Stimulated activated CD4-positive, alpha-beta T cell treated with anti-CD3 and anti-CD28 coated beads, Interleukin-4, amount 100 ng/mL, for 48 hours (primary cell): ENCODE data around the gene ADGRG2.
"Not testable (repeated sequence)": the region's sequence is repeated elsewhere in the genome, so short reads cannot be mapped to it uniquely, and the experiment has no call there.

ENCODE experiments used
- DNase-seq, 2 donors: peaks; one replicate each; pipeline ENCODE4 v3.0.0-alpha.2; 2020; ENCODE audit warnings: low read depth in 2 of 2

The ADGRG2 gene

GRCh38 chrX:19075754-19076153, 46.5 kb downstream of the ADGRG2 start:
- DNase-seq = no peak

DNA sequence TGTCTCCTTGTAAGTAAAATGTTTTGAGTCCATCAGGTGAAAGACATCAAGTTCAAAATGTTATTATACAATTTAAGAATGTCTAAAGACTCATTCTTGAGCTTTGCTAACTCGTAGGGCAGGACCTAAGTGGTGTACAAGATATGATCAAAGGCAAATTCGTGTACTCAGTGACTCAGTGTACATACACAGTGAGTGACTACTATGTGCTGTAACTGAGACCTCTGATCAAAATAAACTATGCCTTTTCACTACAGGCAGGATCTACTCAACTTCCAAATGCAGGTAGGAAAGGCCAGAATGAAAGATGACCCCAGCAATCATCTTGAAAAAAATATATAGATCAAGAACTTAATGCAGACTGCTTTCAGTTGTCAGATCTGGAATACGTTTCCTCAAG, 49.9 kb downstream of the ADGRG2 start:
- no peak for DNase-seq

DNA sequence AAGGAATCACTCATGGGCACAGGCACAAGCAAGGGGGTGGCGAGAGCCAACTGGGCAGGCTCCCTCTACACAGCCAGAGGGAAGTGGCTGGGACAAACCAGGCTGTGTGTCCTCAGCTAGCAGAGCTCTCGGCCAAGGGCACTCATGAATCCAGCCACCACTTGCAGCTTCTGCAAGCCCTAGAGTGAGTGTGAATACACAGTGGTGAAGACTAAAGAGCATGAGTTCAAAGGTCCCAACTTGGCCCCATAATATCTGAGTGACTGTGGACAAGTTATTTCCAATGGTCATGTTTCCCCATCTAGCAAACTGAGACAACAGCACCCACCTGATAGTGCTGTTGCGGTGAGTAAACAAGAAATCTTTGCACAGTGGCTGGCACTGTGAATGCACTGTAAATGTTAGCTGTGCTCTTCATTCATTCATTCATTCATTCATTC, 51.7 kb downstream of the ADGRG2 start:
- DNase-seq = no peak

DNA sequence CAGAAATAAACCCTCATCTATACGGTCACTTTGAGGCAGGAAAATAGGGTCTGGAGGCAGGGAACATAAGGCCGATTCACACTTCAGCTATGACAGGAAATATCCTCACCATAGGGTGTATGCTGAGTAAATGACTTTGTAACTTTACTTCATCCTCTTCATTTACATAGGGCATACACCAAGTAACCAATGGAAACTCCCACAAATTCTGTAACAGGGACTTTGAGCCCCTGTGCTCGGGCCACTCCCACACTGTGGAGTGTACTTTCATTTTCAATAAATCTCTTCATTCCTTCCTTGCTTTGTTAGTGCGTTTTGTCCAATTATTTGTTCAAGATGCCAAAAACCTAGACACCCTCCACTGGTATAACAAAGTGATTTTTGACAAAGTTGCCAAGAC, 55.3 kb downstream of the ADGRG2 start:
- not testable (repeated sequence) for DNase-seq

- no peak for DNase-seq
These were observed 56.7 kb downstream of the ADGRG2 start for GRCh38 chrX:19065535-19065934.

DNA sequence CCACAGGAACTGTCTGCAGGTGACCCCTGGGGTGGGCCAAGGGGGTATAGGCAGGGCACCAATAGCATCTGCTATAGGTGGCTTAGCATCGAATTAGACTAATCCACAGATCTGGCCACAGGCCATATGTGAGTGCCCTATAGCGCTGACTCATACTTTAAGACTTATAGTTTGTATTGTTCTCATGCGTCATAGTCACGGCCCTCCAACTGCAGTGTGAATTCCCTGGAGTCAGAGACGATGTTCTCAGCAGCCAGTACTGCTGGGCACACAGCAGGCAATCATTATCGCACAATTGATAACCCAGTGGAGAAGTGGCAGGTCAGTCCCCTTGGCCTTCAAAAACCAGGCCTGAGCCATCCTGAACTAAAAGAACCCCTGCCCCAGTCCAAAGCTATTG, 58.1 kb downstream of the ADGRG2 start:
- DNase-seq = no peak

- DNase-seq = no peak
These were observed 59.2 kb downstream of the ADGRG2 start for GRCh38 chrX:19063030-19063429.

GRCh38 chrX:19059067-19059466, 63.2 kb downstream of the ADGRG2 start:
- DNase-seq = no peak

DNA sequence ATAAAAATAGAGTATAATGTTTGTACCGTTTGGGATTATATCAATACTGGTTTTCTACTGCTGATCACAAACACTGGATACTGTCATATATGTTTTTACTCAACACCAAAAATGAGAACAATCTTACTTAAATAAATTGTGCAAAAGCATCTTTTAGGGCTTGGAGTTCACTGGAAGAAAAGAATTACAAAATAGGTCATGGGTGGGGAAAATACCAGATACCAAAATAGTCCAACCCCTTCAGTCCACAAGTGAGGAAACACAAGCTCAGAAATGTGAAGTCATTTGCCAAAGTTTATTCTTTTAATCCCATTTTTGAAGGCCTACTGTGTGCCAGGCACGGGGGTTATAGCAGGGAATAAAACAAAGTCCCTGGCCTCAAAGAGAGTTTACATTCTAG, 64.4 kb downstream of the ADGRG2 start:
- DNase-seq = no peak

- DNase-seq = no peak
These were observed 73.2 kb downstream of the ADGRG2 start for GRCh38 chrX:19049110-19049509.

DNA sequence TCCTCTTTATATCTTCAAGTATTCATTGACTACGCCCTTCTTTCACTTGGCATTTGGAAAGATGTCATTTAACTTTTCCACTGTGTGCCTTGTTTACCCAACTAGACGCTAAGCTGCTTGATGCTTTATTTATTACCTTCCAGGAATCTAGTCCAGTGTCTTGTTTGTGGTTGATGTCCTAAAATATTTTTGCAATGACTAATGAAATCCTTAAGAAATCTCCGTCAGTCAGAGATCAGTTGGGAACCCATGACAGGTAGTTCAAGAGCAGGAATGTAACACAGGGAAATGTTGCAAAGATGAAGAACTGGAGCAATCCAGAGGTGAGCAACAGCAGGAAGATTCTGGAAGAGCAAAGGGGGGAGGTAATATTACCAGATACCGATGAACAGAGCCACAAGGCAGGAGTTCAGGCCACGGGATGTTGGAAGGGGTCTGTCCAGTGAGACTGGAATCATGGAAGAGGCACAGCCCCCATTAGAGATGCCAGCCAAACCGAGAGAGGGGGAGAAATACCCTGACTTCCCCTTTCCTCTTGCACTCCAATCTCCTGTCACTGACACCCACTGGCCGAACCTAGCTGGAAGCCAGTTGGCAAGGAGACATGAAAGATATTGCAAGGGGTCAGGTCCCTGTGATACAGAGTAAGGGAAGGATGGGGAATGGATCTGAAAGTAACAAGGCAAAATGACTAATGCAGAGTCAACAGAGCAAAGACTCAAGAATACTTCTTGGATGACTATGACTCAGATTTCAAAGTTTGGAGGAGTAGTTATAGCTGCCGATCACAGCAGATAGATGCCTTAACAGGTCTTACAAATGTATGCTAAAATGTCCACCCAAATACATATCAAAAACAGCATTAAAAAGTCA, 75.7 kb downstream of the ADGRG2 start:
- no peak for DNase-seq

- DNase-seq = no peak
These were observed 81.9 kb downstream of the ADGRG2 start for GRCh38 chrX:19040373-19040772.

DNA sequence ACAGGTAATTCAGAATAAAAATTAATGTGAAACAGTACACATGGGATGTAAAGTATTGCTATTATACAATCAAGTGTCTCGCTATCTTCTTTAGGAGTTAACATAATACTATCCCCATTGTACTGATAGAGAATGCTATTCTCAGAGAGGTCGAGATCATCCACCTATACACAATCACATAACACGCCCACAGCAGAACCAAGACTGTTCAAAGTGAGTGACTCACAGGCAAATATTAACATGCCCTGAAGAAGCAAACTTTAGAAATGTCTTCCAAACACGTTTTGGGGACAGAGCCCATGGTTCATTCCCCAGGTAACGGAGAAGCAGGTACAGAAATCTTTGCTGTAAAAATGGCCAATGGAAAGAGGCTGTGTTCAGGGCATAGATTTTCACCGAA, 88.2 kb downstream of the ADGRG2 start:
- DNase-seq = no peak

DNA sequence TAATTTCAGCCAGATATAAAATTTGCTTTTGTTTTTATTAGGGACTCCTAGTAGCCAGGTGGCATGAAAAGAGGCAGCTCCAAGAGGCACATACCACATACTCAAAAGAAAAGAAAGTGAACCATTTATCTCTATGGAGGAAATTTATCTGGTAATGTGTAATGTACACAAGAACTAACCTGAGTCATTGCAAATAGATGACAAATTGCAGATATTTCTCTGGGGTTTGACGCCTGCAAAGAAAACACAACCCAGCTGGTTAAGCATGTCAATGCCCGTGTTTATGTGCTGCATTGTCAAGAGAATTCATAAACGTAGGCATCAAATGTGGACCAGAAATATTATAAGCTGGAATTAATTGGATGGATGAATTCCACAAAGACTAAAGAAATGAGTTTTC, 91.5 kb downstream of the ADGRG2 start:
- no peak for DNase-seq

DNA sequence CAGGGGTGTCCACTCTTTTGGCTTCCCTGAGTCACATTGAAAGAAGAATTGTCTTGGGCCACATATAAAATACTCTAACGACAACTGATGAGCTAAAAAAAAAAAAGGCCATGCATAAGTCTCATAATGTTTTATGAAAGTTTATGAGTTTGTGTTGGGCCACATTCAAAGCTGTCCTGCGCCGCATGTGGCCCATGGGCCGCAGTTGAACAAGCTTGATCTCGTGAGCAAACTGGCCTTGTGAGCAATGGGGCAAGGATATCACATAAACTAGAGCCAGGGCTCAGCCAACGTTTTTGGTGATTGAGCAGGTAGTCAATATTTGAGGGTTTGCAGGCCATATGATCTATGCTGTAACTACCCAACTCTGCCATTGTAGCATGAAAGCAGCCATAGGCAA, 93.7 kb downstream of the ADGRG2 start:
- DNase-seq = no peak

GRCh38 chrX:19024366-19024765, 97.9 kb downstream of the ADGRG2 start:
- DNase-seq = no peak

- no peak for DNase-seq
These were observed 102.3 kb downstream of the ADGRG2 start for GRCh38 chrX:19019996-19020395.

DNA sequence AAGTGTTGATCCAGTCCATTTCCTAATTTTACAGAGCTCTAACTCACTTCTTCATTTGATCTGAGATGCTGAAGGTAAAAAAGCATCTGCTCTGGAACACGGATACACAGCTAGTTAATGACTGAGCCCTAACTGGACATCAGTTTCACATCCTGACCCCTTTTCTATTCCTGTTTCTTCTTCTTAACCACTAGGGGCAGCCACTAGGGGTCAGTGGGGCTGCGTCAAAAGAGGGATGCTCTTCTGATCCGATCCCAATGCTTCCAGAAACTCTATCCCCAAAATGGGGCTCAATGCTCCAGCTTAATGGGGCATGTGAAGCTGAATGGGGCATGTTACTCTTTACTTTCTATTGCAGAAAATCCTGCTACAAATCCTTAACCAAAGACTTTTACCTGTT, 105.0 kb downstream of the ADGRG2 start:
- DNase-seq = no peak

- not testable (repeated sequence) for DNase-seq
These were observed 105.7 kb downstream of the ADGRG2 start for GRCh38 chrX:19016614-19017013.

- no peak for DNase-seq
These were observed 114.4 kb downstream of the ADGRG2 start for GRCh38 chrX:19007868-19008267.

DNA sequence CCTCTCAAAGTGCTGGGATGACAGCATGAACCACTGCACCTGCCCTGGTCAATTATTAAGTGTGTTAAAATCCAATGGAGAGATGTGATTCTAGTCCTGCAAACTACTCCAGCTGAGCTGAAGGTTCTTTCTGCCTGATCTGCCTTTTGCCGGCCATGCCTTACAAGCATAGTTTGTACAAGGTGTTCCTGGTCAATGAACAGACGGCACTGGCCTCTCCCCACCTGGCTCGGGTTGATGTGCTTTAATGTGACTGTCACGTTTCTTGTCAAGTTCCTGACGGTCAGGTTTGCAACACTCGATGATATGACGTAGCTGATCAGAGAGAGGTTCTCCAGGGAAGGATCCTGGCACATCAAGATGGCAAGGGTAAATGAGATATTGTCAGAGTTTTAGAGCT, 115.3 kb downstream of the ADGRG2 start:
- DNase-seq = no peak

DNA sequence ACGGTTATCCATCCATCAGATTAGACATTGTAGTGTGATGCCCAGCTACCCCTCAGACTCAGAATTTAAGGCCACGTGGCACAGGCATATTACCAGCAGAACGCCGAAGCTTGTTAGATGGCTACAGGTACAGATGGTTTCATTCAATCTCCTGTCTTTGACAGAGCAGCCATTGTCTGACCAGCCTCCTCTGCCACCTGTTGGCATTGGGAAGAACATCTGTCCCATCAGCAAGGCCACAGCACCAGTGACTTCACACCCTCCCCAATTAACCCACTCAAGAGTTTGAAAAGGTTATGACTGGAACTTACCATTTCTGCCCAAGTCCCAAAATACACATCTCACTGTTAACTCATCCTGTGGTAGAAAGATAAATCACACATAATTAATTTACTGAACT, 116.4 kb downstream of the ADGRG2 start:
- no peak for DNase-seq

GRCh38 chrX:19003756-19004155, 118.5 kb downstream of the ADGRG2 start:
- DNase-seq = no peak

DNA sequence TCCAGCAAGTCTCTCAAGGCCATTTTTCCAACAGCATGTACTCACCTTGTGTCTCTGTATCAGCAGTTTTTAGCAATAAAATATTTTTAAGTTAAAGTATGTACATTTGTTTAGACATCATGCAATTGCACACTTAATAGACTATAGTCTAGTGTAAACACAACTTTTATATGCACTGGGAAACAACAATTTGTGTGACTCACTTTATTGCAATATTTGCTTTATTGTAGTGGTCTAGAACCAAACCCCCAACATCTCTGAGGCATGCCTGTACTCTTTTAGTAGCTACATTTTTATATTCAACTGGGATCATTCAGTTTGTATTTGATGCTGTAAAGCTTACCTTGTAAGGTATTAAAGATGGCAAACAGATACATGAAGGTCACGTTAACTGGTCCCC, 123.6 kb downstream of the ADGRG2 start:
- no peak for DNase-seq
